Measurements from ENCODE around the gene BMP6.

- no peak for TF ChIP-seq CTCF (IDR thresholded peaks at IDR 0.05)
- no peak for TF ChIP-seq POLR2A (IDR thresholded peaks at IDR 0.05)
- no peak for TF ChIP-seq EP300 (IDR thresholded peaks at IDR 0.05)
Observed at GRCh38 chr6:7781240-7781639, 55.3 kb downstream of the BMP6 start.
